SK-N-SH (cell line): Measurements from ENCODE around the gene CRYM. TPM values are rescaled to one million over a fixed set of nuclear protein-coding genes. Genes with fewer than 3 reads are reported as not detected.

ENCODE experiments used
- CTCF ChIA-PET: fragments of 300-600, 350-600 bp; formaldehyde crosslinking; extraction: SDS; loops from one replicate; lab custom pipeline; 2021; lab: Yijun Ruan, JAX
- POLR2A ChIA-PET: fragments of 350-600 bp; sonication (Branson Sonifier 250); formaldehyde crosslinking; extraction: SDS; loops from one replicate; lab custom pipeline; 2020; ENCODE audit warnings: antibody characterized with exemption, inconsistent platforms; lab: Yijun Ruan, JAX
- DNase-seq: peaks from one replicate; pipeline ENCODE4 v3.0.0; 2012
- H2AFZ ChIP-seq: fragments of 200-600 bp; sonication (generic); 2 replicates; pipeline ENCODE4 v1.8.1; 2016; ENCODE audit warnings: antibody characterized with exemption, mild to moderate bottlenecking, low read depth
- H3F3A ChIP-seq: fragments of 200-600 bp; sonication (generic); replicated peaks from 2 replicates; pipeline ENCODE3; 2016; ENCODE audit warnings: antibody characterized with exemption, mild to moderate bottlenecking; ENCODE audit not compliant: insufficient read depth
- H3K27ac ChIP-seq, 2 experiments: fragments of 200-500 bp in 1 of 2; fragments of 200-600 bp in 1 of 2; sonication (Bioruptor generic) in 1 of 2; sonication (generic), shearing (Covaris generic) in 1 of 2; 2 replicates each; pipeline versions ENCODE4 v1.5.1 to v1.6.1; 2014 to 2016; ENCODE audit warnings: low read depth in 2 of 2, inconsistent platforms in 1 of 2, low read length in 1 of 2, mild to moderate bottlenecking in 1 of 2, mixed read lengths in 1 of 2
- H3K27me3 ChIP-seq: fragments of 200-600 bp; sonication (generic), shearing (Covaris generic); 2 replicates; pipeline ENCODE4 v1.6.1; 2016; ENCODE audit warnings: mixed run types; ENCODE audit not compliant: insufficient read depth
- H3K36me3 ChIP-seq, 2 experiments: fragments of 200-500 bp in 1 of 2; fragments of 200-600 bp in 1 of 2; sonication (Bioruptor generic) in 1 of 2; sonication (generic) in 1 of 2; replicated peaks in 1 of 2; 2 replicates each; pipeline versions ENCODE3 to v1.5.1; 2014 to 2016; ENCODE audit warnings: low read length in 1 of 2, mild to moderate bottlenecking in 1 of 2; ENCODE audit not compliant: insufficient read depth in 2 of 2, control insufficient read depth in 1 of 2
- H3K4me1 ChIP-seq, 2 experiments: fragments of 200-500 bp in 1 of 2; fragments of 200-600 bp in 1 of 2; sonication (Bioruptor generic) in 1 of 2; sonication (generic), shearing (Covaris generic) in 1 of 2; 2 replicates each; pipeline versions ENCODE4 v1.5.1 to v1.6.1; 2014 to 2016; ENCODE audit warnings: low read depth in 1 of 2, low read length in 1 of 2, mixed run types in 1 of 2; ENCODE audit not compliant: insufficient read depth in 2 of 2, control insufficient read depth in 1 of 2
- H3K4me2 ChIP-seq: fragments of 200-600 bp; sonication (generic), shearing (Covaris generic); 2 replicates; pipeline ENCODE4 v1.6.1; 2017; ENCODE audit warnings: mixed run types
- H3K4me3 ChIP-seq, 2 experiments: fragments of 200-500 bp in 1 of 2; fragments of 200-600 bp in 1 of 2; sonication (Bioruptor generic) in 1 of 2; sonication (generic), shearing (Covaris generic) in 1 of 2; 2 replicates each; pipeline versions ENCODE4 v1.5.1 to v1.8.1; 2014 to 2016; ENCODE audit warnings: low read depth in 2 of 2, inconsistent platforms in 1 of 2, low read length in 1 of 2, mild to moderate bottlenecking in 1 of 2, mixed read lengths in 1 of 2, moderate library complexity in 1 of 2
- H3K79me2 ChIP-seq: fragments of 200-600 bp; sonication (generic); 2 replicates; pipeline ENCODE4 v1.8.1; 2017; ENCODE audit warnings: mild to moderate bottlenecking; ENCODE audit not compliant: insufficient read depth
- H3K9ac ChIP-seq: fragments of 200-600 bp; sonication (generic); 2 replicates; pipeline ENCODE4 v1.6.1; 2017; ENCODE audit warnings: mixed run types
- H3K9me2 ChIP-seq: fragments of 200-600 bp; sonication (generic); 2 replicates; pipeline ENCODE4 v1.6.1; 2017; ENCODE audit warnings: mixed run types
- H3K9me3 ChIP-seq: fragments of 200-600 bp; sonication (generic); 2 replicates; pipeline ENCODE4 v1.6.1; 2017; ENCODE audit warnings: mixed run types, mild to moderate bottlenecking, moderate library complexity
- H4K20me1 ChIP-seq: fragments of 200-600 bp; sonication (generic); 2 replicates; pipeline ENCODE4 v1.6.1; 2017; ENCODE audit warnings: mild to moderate bottlenecking, mixed run types; ENCODE audit not compliant: insufficient read depth
- EZH2phosphoT487 ChIP-seq: fragments of 200-600 bp; sonication (generic); IDR thresholded peaks from 2 replicates; pipeline ENCODE4 v1.6.1; 2017; ENCODE audit warnings: low read depth, mixed run types, mild to moderate bottlenecking, antibody characterized with exemption, moderate library complexity, borderline replicate concordance
- FOSL2 ChIP-seq: IDR thresholded peaks from 2 replicates; pipeline ENCODE4 v1.4.0; 2012; ENCODE audit warnings: low read depth, mild to moderate bottlenecking, moderate library complexity, borderline replicate concordance
- GATA2 ChIP-seq: sonication (generic); formaldehyde crosslinking; IDR thresholded peaks from 2 replicates; pipeline ENCODE4 v1.5.0; 2020; ENCODE audit warnings: mild to moderate bottlenecking, missing genetic modification reagents
- MAX ChIP-seq: IDR thresholded peaks from 2 replicates; pipeline ENCODE4 v1.4.0; 2012; ENCODE audit warnings: low read depth
- MEF2A ChIP-seq: IDR thresholded peaks from 2 replicates; pipeline ENCODE4 v1.4.0; 2012; ENCODE audit warnings: low read depth, borderline replicate concordance
- NRF1 ChIP-seq: IDR thresholded peaks from 2 replicates; pipeline ENCODE4 v1.6.1; 2012; ENCODE audit warnings: low read depth, mild to moderate bottlenecking, low read length
- REST ChIP-seq: IDR thresholded peaks from 2 replicates; pipeline ENCODE4 v1.6.1; 2012; ENCODE audit warnings: mild to moderate bottlenecking, low read depth, low read length, moderate library complexity
- SMC3 ChIP-seq: IDR thresholded peaks from 2 replicates; pipeline ENCODE4 v1.6.1; 2012; ENCODE audit warnings: low read depth, low read length, improper control_type of control experiment
- TAF1 ChIP-seq: IDR thresholded peaks from 2 replicates; pipeline ENCODE4 v1.6.1; 2012; ENCODE audit warnings: low read depth, mild to moderate bottlenecking, low read length, moderate library complexity, borderline replicate concordance
- USF1 ChIP-seq: IDR thresholded peaks from 2 replicates; pipeline ENCODE4 v1.4.0; 2012; ENCODE audit warnings: low read depth, borderline replicate concordance
- USF2 ChIP-seq: fragments of 150-350 bp; IDR thresholded peaks from 2 replicates; pipeline ENCODE4 v1.6.1; 2017; ENCODE audit warnings: antibody characterized with exemption, low read length, low read depth, borderline replicate concordance
- YY1 ChIP-seq: IDR thresholded peaks from 2 replicates; pipeline ENCODE4 v1.4.0; 2012; ENCODE audit warnings: low read depth, mild to moderate bottlenecking
- WGBS: methylation state at CpG from one replicate; pipeline ENCODE4 v1.1.6; 2017; ENCODE audit warnings: low lambda C conversion rate; 5-methylcytosine and 5-hydroxymethylcytosine counted together
- polyA plus RNA-seq, 3 experiments: library from polyadenylated mRNA; depleted of rRNA; stranded (reverse); fragments of >200 nt; gene quantifications; 2 replicates each; pipeline ENCODE4 v1.2.3, GENCODE V29; 2012

The CRYM gene
- polyA plus RNA-seq, 1 of the 3 experiments (the other 2 are of a cell fraction) = 1.8 TPM

GRCh38 chr16:21233521-21234150 lies 44.5 kb downstream of the CRYM start, which contains the start of gene ANKS4B:
Gene ANKS4B, plus strand, starts transcription at chr16:21233699. Its CDS starts 39 bp downstream, at chr16:21233738.
- no peaks in the 10 kb centered on the region for H3K4me1 ChIP-seq
- H3K27ac ChIP-seq = no peak within 1 kb of the TSS
- H3K27me3 ChIP-seq = no peaks in the 10 kb centered on the region
- H3K9me3 ChIP-seq = no peaks in the 10 kb centered on the region
- ChIA-PET CTCF (no interaction called here), POLR2A (no interaction called here)
- H3K4me3 ChIP-seq = no peak within 1 kb of the TSS
- no peak within 1 kb of the TSS for H2AFZ ChIP-seq
- no peaks in the 10 kb centered on the region for H3K36me3 ChIP-seq
- no peak for DNase-seq
- no peak within 1 kb of the TSS for H3K4me2 ChIP-seq
- H3F3A ChIP-seq = no peaks in the 10 kb centered on the region
- WGBS = 55% methylated on average over 11 of the region's 11 CpGs
- H3K9me2 ChIP-seq = no peaks in the 10 kb centered on the region
- H3K79me2 ChIP-seq = no peaks in the 10 kb centered on the region
- TF ChIP-seq USF2 = no peak
- TF ChIP-seq SMC3 = no peak
- TF ChIP-seq MEF2A = no peak
- H3K9ac ChIP-seq = no peak within 1 kb of the TSS
- no peaks in the 10 kb centered on the region for H4K20me1 ChIP-seq

GRCh38 chr16:21233045-21233520 lies 45.0 kb downstream of the CRYM start:
- H3K4me2 ChIP-seq = no peak overlapping the region
- no peaks in the 10 kb centered on the region for H3K9me3 ChIP-seq
- no peaks in the 10 kb centered on the region for H4K20me1 ChIP-seq
- H3K27me3 ChIP-seq = no peaks in the 10 kb centered on the region
- no peaks in the 10 kb centered on the region for H3K36me3 ChIP-seq
- no peak overlapping the region for H3K9ac ChIP-seq
- H3F3A ChIP-seq = no peaks in the 10 kb centered on the region
- no peaks in the 10 kb centered on the region for H3K79me2 ChIP-seq
- no peak for DNase-seq
- H3K27ac ChIP-seq = no peak overlapping the region
- ChIA-PET POLR2A (no interaction called here), CTCF (no interaction called here)
- H3K9me2 ChIP-seq = no peaks in the 10 kb centered on the region
- H3K4me1 ChIP-seq = no peaks in the 10 kb centered on the region
- H3K4me3 ChIP-seq = no peak overlapping the region
- TF ChIP-seq TAF1 (no peak), NRF1 (no peak), FOSL2 (no peak), USF1 (no peak)
- no peak overlapping the region for H2AFZ ChIP-seq
- WGBS = 72% methylated on average over 1 of the region's 1 CpG

GRCh38 chr16:21228361-21228872 lies 49.7 kb downstream of the CRYM start:
- no peak overlapping the region for H3K9ac ChIP-seq
- CTCF ChIA-PET = interaction anchor here (0.8 to 0.9 kb wide), 2 partner anchors 11 to 47 kb away, joined by 3 read pairs; no protein-coding TSS in a partner anchor
- H2AFZ ChIP-seq = no peak overlapping the region
- TF ChIP-seq USF1 (no peak), YY1 (no peak), EZH2phosphoT487 (no peak), MAX (no peak), MEF2A (no peak), GATA2 (CRISPR knock-in tag) (no peak), REST (no peak)
- H3K9me3 ChIP-seq = no peaks in the 10 kb centered on the region
- H3K27me3 ChIP-seq = peaks cover 4% of the 10 kb centered on the region; the same call in 1 of the 2 replicates
- H3K4me3 ChIP-seq = no peak overlapping the region
- H3F3A ChIP-seq = no peaks in the 10 kb centered on the region
- no peaks in the 10 kb centered on the region for H3K9me2 ChIP-seq
- POLR2A ChIA-PET = no interaction called here
- H3K4me2 ChIP-seq = no peak overlapping the region
- H3K4me1 ChIP-seq = no peaks in the 10 kb centered on the region
- no peaks in the 10 kb centered on the region for H4K20me1 ChIP-seq
- no peaks in the 10 kb centered on the region for H3K36me3 ChIP-seq
- DNase-seq = no peak
- no peaks in the 10 kb centered on the region for H3K79me2 ChIP-seq
- WGBS = 30% methylated on average over 2 of the region's 2 CpGs
- no peak overlapping the region for H3K27ac ChIP-seq
